Measurements from ENCODE around the gene ANKLE1.

GRCh38 chr19:17300992-17301619 is 19.4 kb downstream of the ANKLE1 start:
- no peak for TF ChIP-seq CTCF (IDR thresholded peaks at IDR 0.05; ENCODE audit: insufficient read depth, low read length)
- TF ChIP-seq GABPA (IDR thresholded peaks at IDR 0.05; ENCODE audit: low read depth), result no peak
